ENCODE results near the gene CACUL1.

- TF ChIP-seq POLR2A (IDR thresholded peaks at IDR 0.05): no peak
- TF ChIP-seq POLR2AphosphoS5 (IDR thresholded peaks at IDR 0.05): no peak
Measured at GRCh38 chr10:118694848-118695247, 59.9 kb downstream of the CACUL1 start.

All from prostate gland (tissue), 1 donor.